Inferior parietal cortex (tissue), 1 donor: Measurements from ENCODE around the gene HSPA8.
"Not testable (repeated sequence)": the region's sequence is repeated elsewhere in the genome, so short reads cannot be mapped to it uniquely, and the experiment has no call there.

ENCODE experiments used
- DNase-seq: peaks from one replicate; pipeline ENCODE4 v3.0.0-alpha.2; 2016; ENCODE audit errors: extremely low spot score

Gene HSPA8

GRCh38 chr11:123072332-123072761, 10.4 kb upstream of the HSPA8 start:
- no peak for DNase-seq

- no peak for DNase-seq
Measured at GRCh38 chr11:123069908-123070821, 8.2 kb upstream of the HSPA8 start.

GRCh38 chr11:123065621-123066020, 3.7 kb upstream of the HSPA8 start:
- no peak for DNase-seq

GRCh38 chr11:123063826-123064657, 2.1 kb upstream of the HSPA8 start:
- DNase-seq = no peak

- DNase-seq = peak; percentile 67
Measured at GRCh38 chr11:123062892-123063825, 1.2 kb upstream of the HSPA8 start.

- DNase-seq = peak; percentile 98
Measured at GRCh38 chr11:123062158-123062891, 389 bp upstream of the HSPA8 start.

- no peak for DNase-seq
Measured at GRCh38 chr11:123060277-123061000, 1.5 kb downstream of the HSPA8 start.

- not testable (repeated sequence) for DNase-seq
Measured at GRCh38 chr11:123059041-123059920, 2.7 kb downstream of the HSPA8 start.

- no peak for DNase-seq
Measured at GRCh38 chr11:123057661-123058305, 4.2 kb downstream of the HSPA8 start.

- DNase-seq = no peak
Measured at GRCh38 chr11:123056835-123057491, 5.0 kb downstream of the HSPA8 start.

GRCh38 chr11:123055191-123055901, 6.6 kb downstream of the HSPA8 start:
- DNase-seq = no peak

- peak; percentile 89 for DNase-seq
Measured at GRCh38 chr11:123054301-123055065, 7.5 kb downstream of the HSPA8 start.

- DNase-seq = no peak
Measured at GRCh38 chr11:123052901-123053721, 8.8 kb downstream of the HSPA8 start.

- DNase-seq = no peak
Measured at GRCh38 chr11:123051634-123052033, 10.3 kb downstream of the HSPA8 start.

- no peak for DNase-seq
Measured at GRCh38 chr11:123051146-123051545, 10.8 kb downstream of the HSPA8 start.

GRCh38 chr11:123047947-123048293, 14.0 kb downstream of the HSPA8 start:
- DNase-seq = no peak
